Measurements from ENCODE around the gene PIGH.
A peak's percentile ranks its signal among the peaks of the same experiment; 100 is the strongest.
"Not testable (repeated sequence)": the region's sequence is repeated elsewhere in the genome, so short reads cannot be mapped to it uniquely, and the experiment has no call there.

PIGH gene

GRCh38 chr14:67547224-67547780, 52.8 kb downstream of the PIGH start:
- no peak for DNase-seq

DNA sequence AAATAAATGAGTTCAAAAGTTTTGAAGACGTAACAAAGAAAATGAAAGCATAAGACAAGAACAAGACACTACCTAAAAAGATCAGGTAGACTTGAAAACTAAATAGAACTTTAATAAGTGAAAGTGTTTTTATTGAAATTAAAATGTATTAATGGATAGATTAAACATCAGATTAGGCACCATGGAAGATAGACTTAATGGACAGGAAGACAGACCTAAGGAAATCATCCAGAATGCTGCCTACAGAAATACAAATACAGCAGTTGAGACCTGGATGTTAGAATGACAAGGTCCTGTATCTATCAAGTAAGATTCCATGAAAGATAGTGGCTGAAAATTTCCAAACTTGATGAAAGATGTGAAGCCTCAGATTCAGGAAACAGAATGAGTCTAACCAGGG, 55.5 kb downstream of the PIGH start:
- DNase-seq: no peak

GRCh38 chr14:67542620-67543019, 57.4 kb downstream of the PIGH start:
- DNase-seq: not testable (repeated sequence)

DNA sequence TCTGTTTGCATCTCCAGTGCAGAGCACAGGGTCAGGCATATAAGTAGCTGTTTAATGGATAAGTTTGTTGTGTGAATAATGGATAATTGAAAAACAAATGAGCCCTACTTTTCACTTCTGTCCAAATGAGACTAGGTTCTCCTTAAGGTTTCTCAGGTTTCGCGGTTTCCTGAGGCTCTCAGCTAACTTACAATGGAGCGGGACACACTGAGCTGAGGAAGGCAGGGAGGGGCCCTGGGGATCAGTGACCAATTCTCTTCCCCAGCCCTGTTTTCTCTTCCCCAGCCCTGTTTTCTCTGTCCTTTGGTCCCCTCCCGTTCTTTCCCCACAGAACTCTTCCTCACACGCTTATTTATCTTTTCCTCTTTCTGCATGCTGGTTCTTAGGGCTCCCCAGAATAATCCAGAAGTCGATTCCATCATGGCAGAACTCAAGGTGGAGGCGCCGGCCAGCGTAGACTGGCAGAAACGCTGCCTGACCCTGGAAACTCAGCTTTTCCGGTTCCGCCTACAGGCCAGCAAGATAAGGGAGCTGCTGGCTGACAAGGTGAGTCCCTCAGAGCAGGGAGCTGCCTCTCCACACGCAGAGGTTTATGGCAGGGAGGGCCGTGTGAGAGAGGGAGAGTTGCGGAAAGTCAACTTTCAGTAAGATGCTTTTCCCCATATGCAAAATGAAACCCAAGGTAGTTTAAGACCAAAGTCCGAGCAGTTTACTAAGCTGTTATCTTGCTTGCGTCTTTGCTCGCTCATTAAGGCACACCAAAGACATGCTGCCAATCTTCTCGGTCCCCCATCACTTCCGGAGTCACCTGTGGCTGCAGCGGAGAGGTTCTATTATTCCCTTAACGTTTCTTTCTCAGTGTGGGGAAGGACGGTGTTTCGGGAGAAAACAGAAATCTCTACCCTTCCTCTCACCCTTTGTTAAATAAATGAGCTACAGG, 58.4 kb downstream of the PIGH start:
- peak; percentile 17 for DNase-seq
